HG03565 (cell line): ENCODE measurements around the gene SMAD9.

Experiments used
- ATAC-seq: cut with Tn5 transposase; IDR thresholded peaks from one replicate; pipeline ENCODE4 v1.9.1; 2021; ENCODE audit warnings: mild to moderate bottlenecking, moderate library complexity; ENCODE audit not compliant: unreplicated experiment

Gene SMAD9

DNA sequence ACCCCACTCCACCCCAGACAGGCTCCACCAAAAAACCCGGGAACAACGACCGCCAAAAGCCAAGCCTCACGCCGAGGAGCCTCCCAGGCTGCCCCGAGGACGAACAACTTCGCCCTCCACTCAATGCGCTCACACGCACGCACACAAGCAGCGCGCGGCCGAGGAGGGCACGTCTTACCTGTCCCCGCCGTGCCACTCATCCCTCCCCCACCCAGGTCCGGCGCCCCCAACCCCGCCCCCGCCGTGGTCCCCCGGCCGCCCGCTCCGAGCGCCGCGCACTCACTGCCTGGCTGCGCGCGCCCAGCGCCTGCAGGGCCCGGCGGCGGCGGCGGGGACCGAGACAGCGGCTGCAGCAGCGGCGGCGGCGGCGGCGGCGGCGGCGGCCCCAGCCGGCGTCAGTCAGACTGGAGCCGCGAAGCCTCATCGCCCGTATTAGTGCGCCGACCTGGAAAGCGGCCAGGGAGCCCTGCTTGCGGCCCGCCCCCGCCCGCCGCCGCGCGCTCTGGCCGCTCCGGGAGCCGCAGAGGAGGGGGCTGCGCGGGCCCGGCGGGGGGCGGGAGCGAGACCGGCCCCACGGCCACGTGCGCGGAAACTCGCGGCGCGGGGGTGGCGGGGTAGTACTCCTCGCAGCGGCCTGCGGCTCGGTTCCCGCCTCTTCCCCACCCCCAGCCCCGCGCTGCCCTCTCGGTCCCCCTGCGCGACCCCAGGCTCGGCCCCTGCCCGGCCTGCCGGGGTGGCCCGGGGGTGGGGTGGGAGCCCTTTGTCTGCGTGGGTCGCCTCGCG, at the start of gene SMAD9:
SMAD9 (minus strand) TSS at position 406 of the 783 bp plus-strand sequence. CDS start 40,549 bp downstream, outside the sequence.
- peak; percentile 52 for ATAC-seq

DNA sequence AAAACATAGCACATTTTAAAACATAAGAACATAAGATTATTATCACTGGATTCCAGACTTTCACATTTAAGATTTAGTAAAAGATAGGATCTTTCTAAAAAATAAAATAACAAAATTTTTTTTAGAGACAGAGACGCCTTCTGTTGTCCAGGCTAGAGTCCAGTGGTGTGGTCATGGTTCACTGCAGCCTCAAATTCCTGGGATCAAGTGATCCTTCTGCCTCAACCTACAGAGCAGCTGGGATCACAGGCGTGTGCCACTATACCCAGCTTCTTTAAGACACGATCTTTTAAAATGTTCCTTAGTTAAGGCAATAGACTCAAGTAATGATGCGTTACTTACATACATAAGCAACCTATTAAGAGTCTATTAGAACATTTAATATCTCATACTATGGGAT, 46.4 kb upstream of the SMAD9 start:
- ATAC-seq = no peak

DNA sequence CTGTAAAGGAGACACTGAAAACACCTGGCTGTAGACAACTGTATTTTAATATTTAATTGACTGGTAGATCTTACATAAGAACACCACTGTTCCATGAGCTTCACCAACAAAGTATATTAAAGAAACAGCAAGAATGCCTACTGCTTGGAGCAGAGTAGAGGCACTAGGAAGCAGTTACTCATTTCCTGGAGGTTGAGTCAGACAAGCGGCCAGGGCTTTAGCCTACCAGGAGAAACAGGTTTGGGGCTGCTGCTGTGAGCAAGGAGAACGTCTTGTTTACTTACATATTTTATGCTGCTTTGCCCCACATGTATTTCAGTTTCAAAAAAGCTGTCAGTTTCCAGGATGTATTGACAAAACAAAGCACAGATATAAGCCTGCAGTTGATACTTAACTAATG, 45.7 kb upstream of the SMAD9 start:
- no peak for ATAC-seq

DNA sequence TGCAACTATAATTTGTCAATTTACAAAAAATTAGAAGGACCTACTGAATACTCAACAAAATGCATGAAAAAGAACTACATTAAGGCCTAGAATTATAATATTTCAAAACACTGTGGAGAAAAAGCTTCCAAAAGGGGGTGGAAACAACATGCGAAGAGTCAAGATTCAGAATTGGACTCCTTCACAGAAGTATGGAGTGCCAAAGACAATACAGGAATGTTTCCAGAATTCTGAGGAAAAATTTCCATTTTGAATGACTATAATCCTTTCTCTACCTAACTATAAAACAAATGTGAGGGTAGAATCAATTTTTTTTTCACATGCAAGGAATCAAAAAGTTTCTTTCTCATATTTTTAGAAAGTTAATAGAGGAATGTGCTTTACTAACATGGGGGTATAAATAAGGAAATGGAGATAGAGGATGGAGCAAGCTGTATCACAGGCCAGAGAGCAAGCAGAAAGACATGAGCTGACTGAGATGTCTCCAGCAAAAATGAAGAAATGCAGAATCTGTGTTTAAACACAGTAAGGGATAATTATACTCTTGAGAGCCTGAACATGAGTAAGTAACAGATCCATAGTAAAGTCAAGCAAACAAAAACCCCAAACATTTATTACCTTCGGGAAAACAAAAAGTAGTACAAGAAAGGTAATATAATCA, 39.5 kb upstream of the SMAD9 start:
- no peak for ATAC-seq

DNA sequence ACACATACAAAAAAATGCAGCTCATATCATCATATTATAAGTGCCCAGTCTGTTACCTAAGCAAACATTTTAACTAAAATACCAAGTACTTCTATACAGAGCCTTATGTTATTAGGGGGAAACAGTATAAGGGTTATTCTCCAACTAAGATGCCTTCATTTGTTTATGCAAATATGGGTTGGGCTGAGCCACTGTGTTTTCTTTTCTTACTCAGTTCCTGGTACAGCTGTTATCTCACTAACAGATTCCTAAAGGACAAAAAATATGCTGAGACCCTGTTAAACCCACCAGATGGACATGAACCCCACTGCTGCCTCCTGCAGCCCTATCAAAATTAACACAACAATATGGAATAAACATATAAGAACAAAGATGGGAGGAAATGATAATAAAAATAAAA, 34.5 kb upstream of the SMAD9 start:
- ATAC-seq = no peak

DNA sequence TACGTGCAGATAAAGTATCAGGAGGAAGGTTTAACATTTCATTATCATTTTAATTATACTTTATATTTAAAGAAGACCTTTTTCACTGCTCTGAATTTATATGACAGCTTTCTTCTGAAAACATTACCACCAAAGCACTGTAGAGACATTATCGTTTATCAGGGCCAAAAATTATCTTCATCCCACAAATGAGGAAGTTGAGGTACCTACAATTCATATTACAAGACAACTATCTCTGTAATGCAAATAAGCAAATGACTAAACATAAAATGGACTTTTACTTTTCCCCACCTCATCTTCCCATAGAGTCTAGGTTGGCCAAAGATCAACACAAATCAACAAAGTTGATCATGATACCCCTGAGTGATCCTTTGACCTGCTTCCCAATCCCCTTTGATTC, 30.9 kb upstream of the SMAD9 start:
- no peak for ATAC-seq

DNA sequence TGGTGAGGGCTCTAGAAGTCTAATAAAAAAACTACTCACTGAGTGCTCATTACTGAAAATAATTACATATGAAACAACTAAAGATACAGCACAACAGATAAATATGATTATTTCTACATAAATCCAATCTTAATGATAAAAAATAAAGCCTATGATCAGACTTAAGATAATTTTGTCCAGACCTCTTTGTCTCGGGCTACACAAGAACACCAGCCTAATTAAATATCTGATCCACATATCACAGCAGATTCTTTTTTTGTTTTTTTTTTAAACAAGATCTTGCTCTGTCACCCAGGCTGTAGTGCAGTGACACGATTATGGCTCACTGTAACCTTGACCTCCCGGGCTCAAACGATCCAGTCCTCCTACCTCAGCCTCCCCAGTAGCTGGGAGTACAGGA, 30.3 kb upstream of the SMAD9 start:
- no peak for ATAC-seq

DNA sequence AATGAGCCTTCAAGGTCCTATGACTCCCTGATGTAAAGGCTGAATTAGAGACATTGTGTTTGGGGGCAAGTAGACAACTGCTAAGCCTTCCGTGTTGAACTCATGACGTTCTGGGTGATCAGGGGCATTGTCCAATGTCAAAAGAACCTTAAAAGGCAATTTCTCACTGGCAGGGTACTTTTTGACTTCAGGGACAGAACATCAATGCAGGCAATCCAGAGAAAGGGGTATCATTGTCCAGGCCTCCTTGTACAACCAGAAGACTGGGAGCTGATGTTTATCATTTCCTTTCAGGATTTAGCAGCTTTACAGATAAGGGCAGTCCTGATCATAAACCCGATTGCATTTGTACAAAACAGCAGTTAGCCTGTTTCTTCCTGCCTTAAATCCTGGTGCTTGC, 25.0 kb upstream of the SMAD9 start:
- no peak for ATAC-seq

DNA sequence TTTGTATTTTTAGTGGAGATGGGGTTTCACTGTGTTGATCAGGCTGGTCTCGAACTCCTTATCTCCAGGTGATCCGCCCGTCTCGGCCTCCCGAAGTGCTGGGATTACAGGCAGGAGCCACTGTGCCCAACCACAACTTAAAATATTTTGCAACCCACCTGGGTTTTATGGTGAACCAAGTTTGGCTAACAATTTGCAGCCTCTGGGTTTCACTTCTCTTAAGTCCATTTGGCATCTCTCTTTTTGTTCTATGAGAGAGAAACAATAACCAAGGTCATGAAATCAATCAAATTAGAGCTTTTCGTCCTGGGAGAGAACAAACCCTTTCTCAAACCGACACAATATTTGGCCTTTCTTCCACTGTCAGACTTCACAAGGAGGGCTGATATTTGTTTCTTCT, 5.6 kb upstream of the SMAD9 start:
- ATAC-seq = no peak

DNA sequence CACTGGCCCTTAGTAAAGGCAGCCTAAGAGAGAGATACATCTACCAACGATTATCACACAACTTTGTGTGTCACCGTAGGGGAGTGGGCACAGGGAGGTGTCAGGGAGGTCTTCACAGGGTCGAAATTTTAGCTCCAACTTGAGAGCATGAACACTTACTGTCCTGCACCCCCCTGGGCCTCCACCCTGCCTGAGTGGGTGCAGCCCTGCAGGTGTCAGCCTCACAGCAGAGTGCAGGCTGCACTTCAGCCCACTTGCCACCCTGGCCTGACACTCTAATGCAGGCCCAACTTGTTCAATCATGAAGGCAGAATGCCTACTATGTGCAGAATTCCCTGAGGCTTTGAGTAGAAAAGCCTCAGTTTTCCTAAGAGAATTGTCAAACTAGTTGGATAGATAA, 4.0 kb upstream of the SMAD9 start:
- no peak for ATAC-seq

DNA sequence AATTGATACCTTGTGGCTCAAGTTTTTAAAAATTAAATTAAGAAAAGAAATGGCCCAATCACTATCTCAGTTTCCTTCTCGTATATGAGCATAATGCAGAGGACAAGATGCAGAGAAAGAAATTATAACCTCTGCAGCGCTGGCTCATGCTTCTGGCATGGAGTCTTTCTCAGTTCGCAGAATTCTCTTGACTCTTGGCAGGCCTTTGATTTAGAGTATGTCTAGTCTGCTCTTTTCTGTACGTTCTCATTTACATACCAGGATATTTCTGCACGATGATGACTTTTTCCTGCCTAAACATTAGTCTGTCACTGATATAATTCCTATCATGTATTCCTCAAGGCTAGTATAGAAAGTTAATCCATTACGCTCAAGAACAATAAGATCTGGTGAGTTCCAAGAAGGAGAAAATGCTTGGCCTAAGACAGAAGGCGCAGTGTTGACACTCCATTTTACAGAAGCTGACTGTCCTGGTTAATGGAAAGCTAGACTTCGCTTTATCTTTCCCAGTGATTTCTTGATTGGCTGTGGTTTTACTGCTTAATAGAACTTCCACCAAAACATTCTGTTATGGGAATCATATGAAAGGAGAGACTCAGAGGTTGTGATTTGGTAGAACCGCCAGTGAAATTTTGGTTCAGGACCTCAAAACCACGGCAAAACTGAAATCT, 1.7 kb upstream of the SMAD9 start:
- no peak for ATAC-seq

DNA sequence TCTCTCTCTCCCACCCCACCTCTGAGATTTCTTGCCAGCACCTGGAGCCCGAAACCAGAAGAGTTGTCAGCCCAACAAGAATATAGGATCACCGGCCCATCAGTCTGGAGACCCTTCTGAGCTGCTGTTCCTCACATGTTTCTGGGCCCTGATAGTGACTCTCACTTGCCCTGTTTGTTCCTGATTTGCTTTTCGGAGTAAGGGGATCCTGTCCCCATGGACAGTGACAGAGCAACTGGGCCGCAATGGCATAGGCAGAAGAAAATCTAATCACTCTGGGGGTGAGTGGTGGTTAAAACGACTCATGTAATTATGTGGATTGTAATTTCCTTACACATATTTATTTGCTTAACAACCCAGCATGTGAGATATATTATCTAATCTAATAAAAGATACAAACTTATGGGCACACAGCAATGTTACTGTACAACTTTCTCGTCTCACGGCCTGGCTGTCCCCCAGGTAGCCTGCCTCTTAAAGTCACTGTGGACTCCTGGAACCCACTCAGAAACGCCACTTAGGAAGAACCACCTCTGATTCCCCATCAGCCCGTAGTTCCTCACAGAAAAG, 663 bp upstream of the SMAD9 start:
- ATAC-seq = no peak

DNA sequence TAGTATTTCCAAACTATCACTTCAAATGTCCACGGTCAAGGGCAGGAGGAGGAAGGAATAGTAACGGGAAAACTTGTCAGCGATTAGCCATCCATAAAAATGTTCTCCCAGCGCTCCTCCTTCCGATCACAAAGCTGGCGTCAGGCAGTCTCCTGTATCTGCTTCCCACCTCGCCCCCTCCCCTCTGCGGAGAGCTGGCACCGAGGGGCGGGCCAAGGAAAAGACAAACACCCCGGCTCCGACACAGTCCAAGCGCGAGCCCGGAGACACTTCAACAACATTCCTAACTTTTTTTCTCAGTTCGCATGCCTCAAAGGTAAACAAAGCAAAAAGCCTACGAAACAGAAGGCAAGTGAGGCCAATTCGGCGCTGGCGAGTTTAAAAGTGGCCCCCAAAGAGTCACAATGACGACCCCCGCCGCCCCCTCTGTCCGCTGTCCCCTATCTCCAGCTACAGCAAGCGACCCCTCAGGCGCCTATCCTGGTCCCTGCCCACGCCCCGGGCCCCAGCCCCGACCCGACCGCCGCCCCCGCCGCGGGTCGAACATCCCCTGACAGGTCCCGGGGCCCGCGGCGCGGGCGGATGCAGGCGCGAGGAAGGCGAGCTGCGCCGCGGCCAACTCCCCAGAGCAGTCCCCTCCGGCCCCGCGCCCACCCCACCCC, 736 bp downstream of the SMAD9 start:
- ATAC-seq = no peak

DNA sequence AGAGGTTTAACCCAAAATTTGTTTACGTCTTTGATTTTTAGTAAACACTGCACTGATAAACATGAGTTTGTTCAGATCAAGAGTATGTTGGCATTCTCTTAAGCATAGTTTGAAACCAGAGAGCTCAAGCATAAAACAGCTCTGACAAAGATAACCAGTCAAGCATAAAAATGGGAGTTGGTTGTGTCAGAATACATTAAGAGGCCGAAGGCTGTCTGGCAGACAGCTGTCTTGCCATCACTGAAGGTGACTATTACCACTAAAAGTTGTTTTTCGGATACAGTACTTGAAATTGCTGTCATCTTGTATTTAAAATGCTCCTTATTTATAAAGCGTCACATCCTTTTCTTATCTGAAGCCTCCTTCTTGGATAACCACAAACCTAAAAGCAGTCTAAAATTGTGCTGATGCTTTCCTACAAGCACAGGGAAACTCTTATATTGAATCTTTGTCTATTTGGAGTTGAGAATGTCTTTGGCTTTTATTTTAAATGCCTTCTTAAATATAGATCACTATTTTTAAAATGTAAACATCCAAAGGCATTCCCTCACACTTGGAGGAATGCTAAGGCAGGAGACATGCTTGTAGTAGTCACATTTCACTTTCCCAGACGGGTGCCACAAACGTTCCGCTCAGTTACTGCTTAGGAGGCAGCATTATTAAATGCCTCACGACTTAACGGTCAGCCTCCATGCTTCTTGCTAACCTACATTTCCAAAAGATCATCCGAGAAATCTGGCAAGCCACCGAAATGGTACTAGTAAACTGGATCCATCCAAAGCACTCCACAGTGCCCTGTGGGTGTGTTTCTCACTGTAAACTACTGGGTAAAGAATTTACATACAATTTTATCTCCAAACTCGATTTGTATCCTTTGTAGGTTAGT, 1.5 kb downstream of the SMAD9 start:
- no peak for ATAC-seq

DNA sequence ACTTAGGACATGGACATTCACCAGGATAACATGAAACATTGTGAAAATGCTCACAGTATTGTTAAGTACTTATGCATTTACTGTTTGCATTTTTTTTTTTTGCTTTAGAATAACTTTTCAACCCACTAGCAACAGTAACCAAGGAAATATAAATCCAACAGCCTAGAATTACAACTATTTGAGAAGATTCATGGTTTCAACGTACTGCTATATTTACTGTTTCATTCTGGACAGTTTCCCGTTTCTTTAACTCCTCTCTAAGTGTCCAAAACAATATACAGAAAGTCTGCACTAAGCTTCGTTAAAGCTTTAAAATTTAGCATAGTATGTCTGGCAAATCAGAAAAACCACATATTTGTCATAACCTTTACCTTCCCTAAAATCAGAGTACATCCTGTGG, 2.7 kb downstream of the SMAD9 start:
- no peak for ATAC-seq

DNA sequence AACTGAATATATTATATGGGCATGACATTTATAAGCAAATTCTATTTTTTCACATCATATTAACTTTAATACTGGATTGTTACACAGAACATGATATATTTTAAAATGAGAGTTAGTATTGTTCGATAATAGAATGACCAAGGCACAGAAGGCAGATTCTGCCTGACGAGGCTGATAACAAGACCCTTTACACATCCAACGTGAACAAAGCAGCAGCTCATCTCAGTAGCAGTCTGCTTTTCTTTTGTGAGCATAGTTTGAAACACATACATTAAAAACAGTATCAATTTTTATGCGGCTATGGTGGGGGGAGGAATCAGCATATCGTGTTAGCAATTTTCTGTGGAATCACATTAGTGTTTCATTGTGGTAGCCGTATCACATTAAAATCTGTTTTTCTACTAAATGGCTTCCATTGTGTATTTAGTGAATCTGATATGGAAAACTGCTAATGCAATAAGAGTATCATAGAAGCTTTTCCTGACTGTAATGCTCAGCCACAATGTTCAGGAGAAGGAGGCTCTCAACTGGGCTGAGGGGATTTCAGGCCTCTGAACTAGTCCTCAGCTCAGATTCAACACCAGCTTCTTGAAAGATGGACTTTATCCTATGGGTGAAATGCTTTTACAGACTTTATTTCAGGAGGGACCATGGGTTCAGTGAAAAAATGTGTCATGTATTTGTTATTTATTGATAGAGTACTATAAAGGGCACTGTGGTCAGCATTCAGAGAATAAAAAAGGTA, 4.0 kb downstream of the SMAD9 start:
- no peak for ATAC-seq

DNA sequence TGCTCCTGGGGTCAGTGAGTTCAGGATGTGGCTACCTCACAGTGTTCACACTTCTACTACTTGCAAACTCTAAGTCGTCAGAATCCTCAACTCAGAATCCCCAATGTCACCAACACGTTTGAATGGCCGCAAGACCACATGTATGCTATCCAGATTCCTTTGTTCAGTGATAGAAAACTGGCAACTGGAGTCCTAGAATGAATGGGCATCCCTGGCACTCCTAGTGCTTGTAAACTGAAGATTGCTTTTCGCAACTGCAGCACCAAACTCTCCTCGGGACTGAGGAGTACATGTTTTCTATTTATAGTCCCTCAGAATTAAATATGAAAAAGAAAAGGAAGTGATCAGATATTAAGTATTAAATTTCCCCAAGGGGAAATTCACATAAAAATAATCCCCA, 4.9 kb downstream of the SMAD9 start:
- no peak for ATAC-seq

DNA sequence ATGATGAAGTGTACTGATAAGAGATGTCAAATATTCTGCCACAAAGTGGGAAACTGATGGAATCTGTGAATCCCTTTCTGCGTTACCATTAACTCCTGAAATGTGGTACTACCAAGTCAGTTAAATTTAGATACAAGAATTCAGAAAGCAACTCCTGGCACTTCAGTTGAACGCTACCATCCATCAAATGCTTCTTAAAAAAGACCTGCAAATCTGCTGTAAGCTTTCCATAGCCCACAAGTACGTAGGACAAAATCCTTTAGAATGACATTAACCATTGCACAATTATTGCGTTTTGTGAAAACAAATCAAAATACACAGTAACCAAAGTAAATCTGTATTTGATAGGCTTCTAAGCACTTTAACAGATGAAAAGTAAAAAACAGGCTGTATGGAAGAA, 5.4 kb downstream of the SMAD9 start:
- ATAC-seq = no peak

DNA sequence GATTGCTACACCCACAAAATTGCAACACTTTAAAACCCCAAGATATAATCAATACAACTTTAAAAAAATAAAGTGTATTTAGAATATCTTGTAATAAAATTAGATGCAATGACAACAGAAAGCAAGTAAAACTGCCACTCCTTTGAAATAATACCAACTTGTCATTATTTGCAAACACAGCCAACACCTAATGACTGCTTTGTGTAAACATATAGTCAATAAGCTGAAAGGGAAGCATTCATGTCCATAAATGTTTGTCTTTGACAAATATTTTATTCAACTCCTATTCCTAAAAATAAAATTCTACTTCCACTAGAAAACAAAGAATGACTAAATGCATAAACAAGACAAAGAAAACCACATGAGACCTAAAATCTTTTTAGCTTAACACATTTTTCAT, 6.6 kb downstream of the SMAD9 start:
- ATAC-seq = no peak

DNA sequence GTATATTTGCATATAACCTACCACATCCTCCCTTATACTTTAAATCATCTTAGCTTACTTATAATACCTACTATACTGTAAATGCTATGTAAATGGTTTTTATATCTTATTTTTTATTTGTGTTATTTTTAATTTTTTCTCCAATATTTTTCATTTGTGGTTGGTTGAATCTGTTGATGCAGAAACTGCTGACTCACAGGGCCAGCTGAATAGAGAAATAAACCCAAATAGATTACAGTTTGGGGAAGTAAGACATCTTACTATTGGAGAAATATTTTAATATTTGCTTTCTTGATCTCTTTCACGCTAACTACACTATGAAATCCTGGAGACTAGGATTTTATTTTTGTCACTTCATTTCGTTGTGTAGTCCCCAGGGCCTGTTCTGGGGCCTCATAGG, 7.1 kb downstream of the SMAD9 start:
- ATAC-seq = no peak
